Loucy (cell line): ENCODE data around the gene SOCS6.

Experiments
- EZH2phosphoT487 ChIP-seq: fragments of 200-600 bp; IDR thresholded peaks from 2 replicates; pipeline ENCODE4 v1.6.1; 2018; ENCODE audit warnings: antibody characterized with exemption, mild to moderate bottlenecking, moderate library complexity, borderline replicate concordance
- TF ChIP-seq, protein P1 (sequence below): fragments of 200-600 bp; sonication (generic); conservative IDR thresholded peaks from 2 replicates; pipeline ENCODE4 v1.5.1; 2014; ENCODE audit warnings: mild to moderate bottlenecking, antibody characterized with exemption, low read length

DNA sequence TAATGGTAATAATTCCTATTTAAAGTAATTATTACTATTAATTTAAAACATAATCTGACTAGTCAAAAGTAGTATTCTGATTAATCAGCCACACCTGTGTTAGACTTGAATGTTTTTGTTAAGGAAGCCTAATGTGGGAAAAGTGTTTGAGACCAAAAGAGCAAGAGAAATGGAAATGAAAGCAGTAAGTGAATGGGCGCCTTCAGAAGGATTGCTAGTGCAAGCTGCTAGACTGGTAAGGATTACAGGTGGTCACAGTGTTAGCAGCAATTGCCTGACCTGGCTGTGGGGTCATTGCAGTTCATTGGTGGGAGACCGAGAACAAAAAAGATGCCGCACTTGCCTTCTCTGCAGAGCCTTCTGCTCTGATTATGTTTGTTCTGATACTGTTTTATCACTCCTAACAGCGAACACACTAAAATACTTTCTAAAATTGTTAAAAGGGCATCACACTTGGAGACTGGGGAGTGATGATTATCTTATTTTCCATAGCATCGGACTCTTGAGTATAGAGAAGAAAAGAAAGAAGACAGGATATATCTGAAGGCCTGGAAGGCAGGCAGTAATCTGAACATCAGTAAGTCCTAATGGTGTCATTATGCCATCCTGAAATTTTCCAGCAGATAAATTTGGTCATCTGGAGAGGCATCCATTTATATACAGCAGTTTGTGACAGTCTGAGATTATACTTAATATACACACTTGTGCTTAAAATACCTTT is 5.8 kb downstream of the SOCS6 start:
- TF ChIP-seq, protein P1, sequence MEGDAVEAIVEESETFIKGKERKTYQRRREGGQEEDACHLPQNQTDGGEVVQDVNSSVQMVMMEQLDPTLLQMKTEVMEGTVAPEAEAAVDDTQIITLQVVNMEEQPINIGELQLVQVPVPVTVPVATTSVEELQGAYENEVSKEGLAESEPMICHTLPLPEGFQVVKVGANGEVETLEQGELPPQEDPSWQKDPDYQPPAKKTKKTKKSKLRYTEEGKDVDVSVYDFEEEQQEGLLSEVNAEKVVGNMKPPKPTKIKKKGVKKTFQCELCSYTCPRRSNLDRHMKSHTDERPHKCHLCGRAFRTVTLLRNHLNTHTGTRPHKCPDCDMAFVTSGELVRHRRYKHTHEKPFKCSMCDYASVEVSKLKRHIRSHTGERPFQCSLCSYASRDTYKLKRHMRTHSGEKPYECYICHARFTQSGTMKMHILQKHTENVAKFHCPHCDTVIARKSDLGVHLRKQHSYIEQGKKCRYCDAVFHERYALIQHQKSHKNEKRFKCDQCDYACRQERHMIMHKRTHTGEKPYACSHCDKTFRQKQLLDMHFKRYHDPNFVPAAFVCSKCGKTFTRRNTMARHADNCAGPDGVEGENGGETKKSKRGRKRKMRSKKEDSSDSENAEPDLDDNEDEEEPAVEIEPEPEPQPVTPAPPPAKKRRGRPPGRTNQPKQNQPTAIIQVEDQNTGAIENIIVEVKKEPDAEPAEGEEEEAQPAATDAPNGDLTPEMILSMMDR = no peak
- TF ChIP-seq EZH2phosphoT487 = no peak
